H9 (cell line): ENCODE data around the gene PXYLP1. TPM values are rescaled to one million over a fixed set of nuclear protein-coding genes. Genes with fewer than 3 reads are reported as not detected.

Experiments used
- DNase-seq: peaks from one replicate; pipeline ENCODE4 v3.0.0-alpha.2; 2017
- H2AFZ ChIP-seq: one replicate; pipeline ENCODE4 v1.6.1; 2013; ENCODE audit warnings: mild to moderate bottlenecking, low read length, control low read depth, moderate library complexity
- H2AK5ac ChIP-seq: 2 replicates; pipeline ENCODE4 v1.6.1; 2013; ENCODE audit warnings: low read length, control low read depth, mixed read lengths; ENCODE audit not compliant: insufficient read length
- H2BK120ac ChIP-seq: one replicate; pipeline ENCODE4 v1.6.1; 2013; ENCODE audit warnings: low read depth, mild to moderate bottlenecking, low read length, control low read depth, inconsistent platforms; ENCODE audit not compliant: poor library complexity, severe bottlenecking
- H2BK12ac ChIP-seq: 2 replicates; pipeline ENCODE4 v1.6.1; 2013; ENCODE audit warnings: low read length, control low read depth, mixed read lengths, low read depth; ENCODE audit not compliant: insufficient read length
- H2BK15ac ChIP-seq: 2 replicates; pipeline ENCODE4 v1.6.1; 2013; ENCODE audit warnings: low read depth, low read length, control low read depth
- H2BK20ac ChIP-seq: one replicate; pipeline ENCODE4 v1.6.1; 2013; ENCODE audit warnings: low read depth, mild to moderate bottlenecking, low read length, control low read depth, inconsistent platforms; ENCODE audit not compliant: poor library complexity, severe bottlenecking
- H2BK5ac ChIP-seq: 2 replicates; pipeline ENCODE4 v1.6.1; 2013; ENCODE audit warnings: low read length, control low read depth, mixed read lengths; ENCODE audit not compliant: insufficient read length
- H3K14ac ChIP-seq: 2 replicates; pipeline ENCODE4 v1.6.1; 2013; ENCODE audit warnings: low read length, control low read depth; ENCODE audit not compliant: insufficient read depth
- H3K18ac ChIP-seq: 2 replicates; pipeline ENCODE4 v1.6.1; 2013; ENCODE audit warnings: low read depth, mild to moderate bottlenecking, mixed read lengths, low read length, control low read depth; ENCODE audit not compliant: insufficient read length
- H3K23ac ChIP-seq: 2 replicates; pipeline ENCODE4 v1.6.1; 2013; ENCODE audit warnings: low read length, control low read depth, mixed read lengths, low read depth; ENCODE audit not compliant: insufficient read length
- H3K23me2 ChIP-seq: 2 replicates; pipeline ENCODE4 v1.6.1; 2013; ENCODE audit warnings: low read depth, mild to moderate bottlenecking, mixed read lengths, low read length, control low read depth; ENCODE audit not compliant: insufficient read length, poor library complexity, severe bottlenecking
- H3K27ac ChIP-seq: 2 replicates; pipeline ENCODE4 v1.5.1; 2013; ENCODE audit warnings: low read length, control low read depth, mixed read lengths, low read depth; ENCODE audit not compliant: insufficient read length
- H3K27me3 ChIP-seq: 2 replicates; pipeline ENCODE4 v1.6.1; 2013; ENCODE audit warnings: low read length, control low read depth, inconsistent platforms; ENCODE audit not compliant: insufficient read depth
- H3K4ac ChIP-seq: 2 replicates; pipeline ENCODE4 v1.6.1; 2013; ENCODE audit warnings: low read depth, mild to moderate bottlenecking, control low read depth, inconsistent platforms, low read length, moderate library complexity
- H3K4me1 ChIP-seq: 2 replicates; pipeline ENCODE4 v1.6.1; 2013; ENCODE audit warnings: low read length, control low read depth, inconsistent platforms; ENCODE audit not compliant: insufficient read depth
- H3K4me2 ChIP-seq: 2 replicates; pipeline ENCODE4 v1.6.1; 2013; ENCODE audit warnings: low read length, control low read depth, mixed read lengths; ENCODE audit not compliant: insufficient read length, insufficient read depth
- H3K56ac ChIP-seq: 2 replicates; pipeline ENCODE4 v1.6.1; 2013; ENCODE audit warnings: low read depth, mild to moderate bottlenecking, mixed read lengths, low read length, control low read depth; ENCODE audit not compliant: insufficient read length
- H3K79me1 ChIP-seq: 2 replicates; pipeline ENCODE4 v1.6.1; 2013; ENCODE audit warnings: low read depth, mild to moderate bottlenecking, moderate library complexity, low read length, control low read depth, inconsistent platforms; ENCODE audit not compliant: insufficient read depth, poor library complexity, severe bottlenecking
- H3K79me2 ChIP-seq: 2 replicates; pipeline ENCODE4 v1.6.1; 2013; ENCODE audit warnings: low read length, control low read depth, inconsistent platforms; ENCODE audit not compliant: insufficient read depth
- H3K9ac ChIP-seq: 2 replicates; pipeline ENCODE4 v1.6.1; 2013; ENCODE audit warnings: low read length, control low read depth, mixed read lengths; ENCODE audit not compliant: insufficient read length; ENCODE audit errors: extremely low read depth
- H3K9me3 ChIP-seq: one replicate; pipeline ENCODE4 v1.6.1; 2013; ENCODE audit warnings: low read depth, low read length, inconsistent platforms; ENCODE audit not compliant: control insufficient read depth
- H3T11ph ChIP-seq: one replicate; pipeline ENCODE4 v1.6.1; 2013; ENCODE audit warnings: mild to moderate bottlenecking, low read length, control low read depth, inconsistent platforms
- H4K20me1 ChIP-seq: one replicate; pipeline ENCODE4 v1.6.1; 2013; ENCODE audit not compliant: control insufficient read depth, insufficient read length, insufficient read depth
- H4K5ac ChIP-seq: 2 replicates; pipeline ENCODE4 v1.6.1; 2013; ENCODE audit warnings: low read depth, mild to moderate bottlenecking, mixed read lengths, low read length, control low read depth; ENCODE audit not compliant: insufficient read length
- H4K8ac ChIP-seq: replicated peaks from 2 replicates; pipeline ENCODE4 v1.6.1; 2013; ENCODE audit warnings: low read length, control low read depth, mixed read lengths, low read depth; ENCODE audit not compliant: insufficient read length
- H4K91ac ChIP-seq: 2 replicates; pipeline ENCODE4 v1.6.1; 2013; ENCODE audit warnings: low read depth, mild to moderate bottlenecking, moderate library complexity, mixed read lengths, low read length, control low read depth; ENCODE audit not compliant: insufficient read length
- H3K27ac Mint-ChIP-seq, 3 experiments: 2 replicates in 2 of 3; 3 replicates in 1 of 3; pipeline ENCODE4 v1.8.0; 2020 to 2021; ENCODE audit warnings: mixed read lengths in 3 of 3, mild to moderate bottlenecking in 1 of 3, moderate library complexity in 1 of 3
- H3K27me3 Mint-ChIP-seq: 2 replicates; pipeline ENCODE4 v1.8.0; 2021; ENCODE audit warnings: low read depth, mild to moderate bottlenecking, moderate library complexity, mixed read lengths
- H3K36me3 Mint-ChIP-seq, 3 experiments: 2 replicates in 2 of 3; 3 replicates in 1 of 3; pipeline ENCODE4 v1.8.0; 2020 to 2021; ENCODE audit warnings: low read depth in 3 of 3, mixed read lengths in 3 of 3; ENCODE audit not compliant: insufficient read depth in 1 of 3
- H3K4me1 Mint-ChIP-seq, 2 experiments: 2 replicates each; pipeline ENCODE4 v1.8.0; 2020; ENCODE audit warnings: mixed read lengths in 2 of 2
- H3K4me3 Mint-ChIP-seq, 2 experiments: 2 replicates in 1 of 2; 3 replicates in 1 of 2; pipeline ENCODE4 v1.8.0; 2020 to 2021; ENCODE audit warnings: mild to moderate bottlenecking in 2 of 2, mixed read lengths in 2 of 2, moderate library complexity in 1 of 2
- H3K9me3 Mint-ChIP-seq, 2 experiments: 2 replicates in 1 of 2; 3 replicates in 1 of 2; pipeline ENCODE4 v1.8.0; 2020; ENCODE audit warnings: mild to moderate bottlenecking in 2 of 2, mixed read lengths in 2 of 2, moderate library complexity in 1 of 2
- CTCF ChIP-seq: fragments of 200-600 bp; sonication (generic); conservative IDR thresholded peaks from 3 replicates; pipeline ENCODE4 v1.8.0; 2021; ENCODE audit warnings: antibody characterized with exemption, mild to moderate bottlenecking
- WGBS: extraction: QIAGEN DNeasy Blood & Tissue Kit; methylation state at CpG from one replicate; pipeline ENCODE4 v1.1.7; 2013; ENCODE audit warnings: missing lambda C conversion rate, low lambda C conversion rate, mixed read lengths; ENCODE audit not compliant: insufficient read length; ENCODE audit errors: extremely low coverage; 5-methylcytosine and 5-hydroxymethylcytosine counted together
- total RNA-seq: library from RNA; stranded (reverse); gene quantifications from 2 replicates; pipeline ENCODE4 v1.2.1, GENCODE V29; 2021

The PXYLP1 gene
- total RNA-seq, 1 experiment from 2014 or later = 17.9 TPM

GRCh38 chr3:141343077-141343476 lies 111.5 kb downstream of the PXYLP1 start:
- Mint-ChIP-seq H3K4me3 (no peak overlapping the region), H3K27me3 (peaks cover 6% of the 10 kb centered on the region; the same call in 1 of the 2 replicates), H3K27ac (no peak overlapping the region), H3K36me3 (no peaks in the 10 kb centered on the region), H3K9me3 (no peaks in the 10 kb centered on the region), H3K4me1 (0 out of 4 replicates have a peak, but pooled peaks cover 0 to 10% of the 10 kb centered on the region in 2 experiments)
- no peak for TF ChIP-seq CTCF
- Histone ChIP-seq H3K56ac (no peak overlapping the region), H3T11ph (no peak overlapping the region), H3K4me2 (no peak overlapping the region), H3K79me1 (no peaks in the 10 kb centered on the region), H3K14ac (no peak overlapping the region), H2BK120ac (no peak overlapping the region), H3K79me2 (no peaks in the 10 kb centered on the region), H3K9ac (no peak overlapping the region), H2AFZ (no peak overlapping the region), H2BK20ac (no peak overlapping the region), H4K8ac (no peak overlapping the region), H2BK12ac (no peak overlapping the region), H4K91ac (no peak overlapping the region), H3K23ac (no peak overlapping the region), H3K27ac (no peak overlapping the region), H4K5ac (no peak overlapping the region), H4K20me1 (no peaks in the 10 kb centered on the region), H3K27me3 (no peaks in the 10 kb centered on the region), H3K4ac (no peak overlapping the region), H2AK5ac (no peak overlapping the region), H3K4me1 (no peaks in the 10 kb centered on the region), H2BK15ac (no peak overlapping the region), H3K23me2 (no peaks in the 10 kb centered on the region), H3K18ac (no peak overlapping the region), H3K9me3 (no peaks in the 10 kb centered on the region), H2BK5ac (no peak overlapping the region)
- no peak for DNase-seq
- no CpG with 5 or more reads among the region's 2 CpGs for WGBS
